A172 (cell line): Measurements from ENCODE around the gene MADCAM1. TPM values are rescaled to one million over a fixed set of nuclear protein-coding genes. Genes with fewer than 3 reads are reported as not detected.

ENCODE experiments used
- DNase-seq: peaks from one replicate; pipeline ENCODE4 v3.0.0-alpha.2; 2015; ENCODE audit warnings: low spot score
- total RNA-seq: library from RNA; depleted of rRNA; stranded (reverse); fragments of >200 nt; shearing (Covaris generic); gene quantifications from 2 replicates; pipeline ENCODE4 v1.2.3, GENCODE V29; 2014

MADCAM1 gene
- total RNA-seq, 1 experiment from 2014 or later = 0.71 TPM

- peak; percentile 71 for DNase-seq
Observed at GRCh38 chr19:532561-533363, 36.5 kb downstream of the MADCAM1 start.

GRCh38 chr19:533364-534058, 37.2 kb downstream of the MADCAM1 start:
- DNase-seq = no peak

- DNase-seq = no peak
Observed at GRCh38 chr19:534088-534487, 37.8 kb downstream of the MADCAM1 start.

- peak; percentile 22 for DNase-seq
Observed at GRCh38 chr19:535017-535835, 38.9 kb downstream of the MADCAM1 start.

- no peak for DNase-seq
Observed at GRCh38 chr19:536031-536880, 40.0 kb downstream of the MADCAM1 start.

- DNase-seq = no peak
Observed at GRCh38 chr19:536881-537404, 40.7 kb downstream of the MADCAM1 start.

GRCh38 chr19:538641-539428, 42.5 kb downstream of the MADCAM1 start:
- DNase-seq = no peak

GRCh38 chr19:539429-540030, 43.2 kb downstream of the MADCAM1 start:
- no peak for DNase-seq

- no peak for DNase-seq
Observed at GRCh38 chr19:540867-541637, 44.8 kb downstream of the MADCAM1 start.

GRCh38 chr19:541699-542098, 45.4 kb downstream of the MADCAM1 start:
- no peak for DNase-seq

- DNase-seq = no peak
Observed at GRCh38 chr19:542173-542866, 46.0 kb downstream of the MADCAM1 start.

GRCh38 chr19:543910-544608, 47.8 kb downstream of the MADCAM1 start, which contains the start of gene GZMM:
Gene GZMM, plus strand, starts transcription at chr19:544053. Its CDS starts 19 bp downstream, at chr19:544072.
- no peak for DNase-seq

GRCh38 chr19:547117-547516, 50.8 kb downstream of the MADCAM1 start:
- no peak for DNase-seq

- DNase-seq = no peak
Observed at GRCh38 chr19:547836-548720, 51.8 kb downstream of the MADCAM1 start.

GRCh38 chr19:548886-549830, 52.9 kb downstream of the MADCAM1 start:
- no peak for DNase-seq

GRCh38 chr19:554817-555216, 58.5 kb downstream of the MADCAM1 start:
- DNase-seq = no peak
